ENCODE data around the gene ADCY5. TPM values are rescaled to one million over a fixed set of nuclear protein-coding genes. Genes with fewer than 3 reads are reported as not detected.
A peak's percentile ranks its signal among the peaks of the same experiment; 100 is the strongest.
"Not testable (repeated sequence)": the region's sequence is repeated elsewhere in the genome, so short reads cannot be mapped to it uniquely, and the experiment has no call there.

Gene ADCY5
- total RNA-seq, 1 donor from 2014 or later: 0.13 TPM

DNA sequence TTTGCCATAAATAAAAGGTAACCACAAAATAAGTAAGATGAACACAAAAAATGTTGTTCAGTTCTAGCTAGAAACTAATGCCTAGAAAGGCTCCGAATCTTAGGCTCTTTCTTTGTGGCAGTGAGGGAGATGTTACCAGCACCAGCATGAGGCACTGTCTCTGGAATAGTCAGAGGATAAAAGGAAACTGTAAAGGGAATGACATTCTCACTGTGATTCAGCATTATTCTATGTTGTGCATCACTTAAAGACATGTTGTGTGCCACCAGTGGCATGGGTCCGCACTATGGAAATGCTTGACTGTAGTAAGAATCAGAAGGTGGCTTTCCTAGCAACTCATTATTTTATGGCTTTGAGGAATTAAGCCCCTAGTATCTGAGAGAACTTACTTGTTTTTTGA is 176.3 kb downstream of the ADCY5 start:
- peak; percentile 28 for DNase-seq (ENCODE audit: low read depth)

DNA sequence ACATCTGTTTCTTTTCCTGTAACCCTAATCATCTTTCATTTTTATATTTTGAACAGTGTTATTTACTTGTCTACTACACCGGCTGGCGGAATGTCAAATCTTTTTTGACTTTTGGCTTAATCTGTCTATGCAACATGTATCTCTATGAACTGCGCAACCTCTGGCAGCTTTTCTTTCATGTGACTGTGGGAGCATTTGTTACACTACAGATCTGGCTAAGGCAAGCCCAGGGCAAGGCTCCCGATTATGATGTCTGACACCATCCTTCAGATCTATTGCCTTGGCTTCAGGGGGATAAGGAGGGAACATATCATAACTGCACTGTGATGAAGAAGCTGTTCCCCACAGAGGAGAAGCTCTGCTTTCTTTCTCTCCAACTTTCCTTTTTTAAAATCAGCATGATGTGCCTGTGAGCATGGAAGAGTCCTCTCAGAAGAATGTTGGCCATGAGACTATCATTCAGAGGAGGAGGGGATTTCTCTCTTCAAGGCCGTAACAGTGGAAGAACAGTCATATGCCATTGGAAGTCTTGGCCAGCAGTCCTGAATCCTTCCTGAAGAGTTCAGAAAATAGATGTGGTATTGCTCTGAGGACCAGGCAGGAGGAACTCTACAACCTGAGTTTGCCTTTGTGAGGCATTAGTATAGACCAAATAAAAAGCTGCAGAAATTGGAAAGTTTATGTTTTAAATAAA is 177.3 kb downstream of the ADCY5 start:
- no peak for DNase-seq (ENCODE audit: low read depth)

DNA sequence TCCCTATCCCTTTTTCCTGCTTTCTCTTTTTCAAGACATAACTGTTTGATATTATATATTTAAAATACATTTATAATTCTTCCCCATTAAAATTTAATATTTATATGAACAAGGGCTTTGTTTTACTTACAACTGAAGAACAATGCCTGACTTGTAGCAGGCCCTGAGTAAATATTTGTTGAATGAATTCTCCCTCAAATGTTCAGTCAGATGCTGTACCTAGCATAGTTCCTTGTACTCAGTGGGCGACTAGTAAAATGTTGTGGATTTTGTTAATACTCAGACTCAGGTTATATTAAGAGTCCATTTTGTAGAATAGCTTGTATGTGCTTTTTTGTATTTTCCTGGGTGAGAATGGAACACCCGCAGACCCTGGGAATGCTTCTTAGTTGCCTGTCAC is 178.1 kb downstream of the ADCY5 start:
- no peak for DNase-seq (ENCODE audit: low read depth)

DNA sequence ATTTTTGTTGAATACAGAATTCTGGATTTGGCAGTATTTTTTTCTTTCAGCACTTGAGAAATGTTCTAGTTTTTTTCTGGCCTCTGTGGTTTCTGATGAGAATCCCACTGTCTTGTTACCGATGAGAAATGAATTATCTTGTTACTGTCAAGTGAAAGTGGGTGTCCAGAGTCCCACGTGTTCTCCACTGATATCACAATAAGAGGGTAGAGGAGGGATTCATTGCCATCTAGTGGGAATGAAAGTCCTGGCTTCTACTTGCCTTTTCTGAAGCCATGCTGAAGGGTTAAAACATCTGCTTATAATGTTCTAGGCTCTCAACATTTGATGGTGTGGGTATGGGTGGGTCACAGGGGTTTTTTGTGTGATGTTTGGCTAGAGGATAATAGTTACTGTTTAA is 181.1 kb downstream of the ADCY5 start:
- DNase-seq (ENCODE audit: low read depth): peak; percentile 10

DNA sequence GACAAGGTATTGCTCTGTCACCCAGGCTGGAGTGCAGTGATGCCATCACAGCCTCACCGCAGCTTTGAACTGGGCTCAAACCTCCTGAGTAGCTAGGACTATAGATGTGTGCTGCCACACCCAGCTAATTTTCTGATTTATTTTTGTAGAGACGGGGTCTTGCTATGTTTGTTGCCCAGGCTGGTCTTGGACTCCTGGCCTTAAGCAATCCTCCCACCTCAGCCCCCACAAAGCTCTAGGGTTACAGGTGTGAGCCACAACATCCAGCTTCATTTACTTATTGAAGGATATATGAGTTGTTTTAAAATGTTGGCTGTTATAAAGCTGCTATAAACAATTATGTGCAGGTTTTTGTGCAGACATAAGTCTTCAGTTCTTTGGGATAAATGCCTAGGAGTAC is 184.9 kb downstream of the ADCY5 start:
- no peak for DNase-seq (ENCODE audit: low read depth)

DNA sequence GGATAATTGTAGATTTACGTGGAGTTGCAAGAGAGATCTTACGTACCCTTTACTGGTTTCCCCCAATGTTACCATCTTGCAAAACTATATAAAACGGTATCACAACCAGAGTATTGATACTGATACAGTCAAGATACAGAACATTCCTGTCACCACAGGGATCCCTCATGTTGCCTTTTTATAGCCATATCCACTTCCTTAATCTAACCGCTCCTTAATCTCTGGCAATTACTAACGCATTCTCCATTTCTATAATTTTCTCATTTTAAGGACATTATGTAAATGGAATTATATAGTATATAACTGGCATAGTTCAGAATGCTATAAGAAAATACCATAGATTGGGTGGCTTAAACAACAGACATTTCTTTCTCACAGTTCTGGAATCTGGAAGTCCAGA is 186.0 kb downstream of the ADCY5 start:
- DNase-seq (ENCODE audit: low read depth): no peak

DNA sequence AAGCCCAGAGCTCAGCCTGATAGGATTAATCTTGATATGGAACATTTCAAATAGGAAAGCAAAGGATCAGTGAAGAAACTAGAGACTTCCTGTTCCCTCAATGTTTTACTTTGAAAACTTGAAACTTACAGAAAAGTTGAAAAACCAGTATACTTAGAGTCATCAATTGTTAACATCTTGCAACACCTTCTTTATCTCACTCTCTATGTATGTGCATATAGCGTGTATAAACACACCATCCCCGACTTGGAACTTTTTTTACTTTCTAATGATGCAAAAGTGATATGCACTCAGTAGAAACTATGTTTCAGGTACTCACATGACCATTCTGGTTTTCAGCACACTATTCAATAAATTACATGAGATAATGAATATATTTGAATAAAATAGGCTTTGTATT is 186.7 kb downstream of the ADCY5 start:
- no peak for DNase-seq (ENCODE audit: low read depth)

DNA sequence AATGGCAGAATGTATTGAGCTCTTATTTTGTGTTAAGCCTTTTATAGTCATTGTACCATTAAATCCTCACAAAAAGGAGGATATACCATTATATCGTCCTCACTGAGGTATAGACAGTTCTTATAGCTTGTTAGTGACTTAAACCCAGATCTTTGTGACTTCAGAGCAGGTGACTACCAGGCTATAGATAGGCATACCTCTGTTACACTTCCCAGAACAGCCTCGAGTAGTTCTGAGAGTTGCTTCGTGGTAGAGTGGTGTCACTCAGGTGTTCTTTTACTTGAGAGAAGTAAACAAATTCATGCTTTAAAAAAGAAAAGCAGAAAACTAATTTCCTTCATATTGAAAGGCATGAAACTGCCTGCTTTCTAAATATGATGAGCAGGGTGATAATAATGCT is 187.2 kb downstream of the ADCY5 start:
- no peak for DNase-seq (ENCODE audit: low read depth)

DNA sequence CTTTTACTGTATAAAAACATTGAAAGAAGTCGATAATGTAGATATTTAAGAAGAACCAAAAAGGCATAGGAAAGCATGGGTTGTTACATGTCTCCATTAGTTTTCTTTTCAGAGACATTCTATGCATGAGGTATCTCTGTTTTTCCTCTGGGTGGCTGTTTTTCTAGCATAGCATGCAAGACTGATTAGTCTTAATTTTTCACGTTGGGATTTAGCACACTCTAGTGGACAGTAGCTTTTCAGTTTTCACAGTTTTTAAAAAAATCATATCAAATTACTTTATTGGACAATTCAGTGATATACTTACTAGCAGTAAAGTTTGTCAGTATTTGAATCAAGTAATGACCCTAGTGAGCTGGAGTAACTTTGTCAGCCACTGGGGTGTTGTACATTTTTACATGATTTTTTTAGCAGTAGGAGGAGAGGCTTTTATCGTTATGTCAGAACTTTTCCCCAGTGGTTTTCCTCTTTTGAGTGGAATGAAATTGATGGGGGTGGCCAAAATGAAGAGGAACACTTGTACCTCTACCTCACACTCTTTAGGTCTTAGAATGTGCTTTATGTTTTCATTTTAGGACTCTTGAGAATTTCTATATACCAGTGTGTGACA is 190.0 kb downstream of the ADCY5 start:
- DNase-seq (ENCODE audit: low read depth): peak; percentile 60

DNA sequence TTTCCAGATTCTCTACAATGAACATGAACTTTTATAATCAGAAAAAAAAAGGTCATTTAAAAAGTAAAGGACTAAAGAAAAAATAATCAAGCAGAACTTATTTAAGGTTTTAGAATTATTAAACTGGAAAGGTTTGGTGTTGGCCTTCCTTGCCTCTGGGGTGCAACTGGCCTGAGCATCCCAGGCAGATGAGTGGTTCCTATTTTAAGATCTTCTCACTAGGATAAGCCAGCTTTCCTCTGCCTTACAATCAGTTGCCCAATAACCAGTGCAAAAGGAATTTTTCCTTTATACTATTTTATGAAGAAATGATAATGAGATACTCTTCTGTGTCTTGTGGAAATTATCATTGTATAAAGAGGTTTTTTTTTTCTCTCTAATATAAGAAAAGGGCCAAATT is 190.5 kb downstream of the ADCY5 start:
- peak; percentile 18 for DNase-seq (ENCODE audit: low read depth)

DNA sequence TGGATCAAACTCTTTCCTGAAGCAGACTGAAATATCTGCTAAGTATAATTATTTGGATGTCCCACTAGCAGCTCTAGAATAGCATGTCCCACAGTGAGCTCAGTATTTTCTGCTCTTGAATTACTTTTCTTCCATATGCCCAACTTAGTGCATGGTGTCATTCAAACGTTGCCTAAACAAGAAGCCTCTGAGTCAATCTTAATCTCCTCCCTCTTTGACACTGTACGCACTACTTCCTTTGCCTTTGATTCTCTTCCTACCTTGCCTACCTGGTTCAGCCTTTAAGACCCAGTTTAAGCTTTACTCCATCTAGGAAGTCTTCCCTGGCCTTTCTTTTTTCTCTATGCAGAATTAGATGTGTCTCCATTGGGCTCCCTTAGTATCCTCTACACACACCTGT is 192.6 kb downstream of the ADCY5 start:
- DNase-seq (ENCODE audit: low read depth): no peak

DNA sequence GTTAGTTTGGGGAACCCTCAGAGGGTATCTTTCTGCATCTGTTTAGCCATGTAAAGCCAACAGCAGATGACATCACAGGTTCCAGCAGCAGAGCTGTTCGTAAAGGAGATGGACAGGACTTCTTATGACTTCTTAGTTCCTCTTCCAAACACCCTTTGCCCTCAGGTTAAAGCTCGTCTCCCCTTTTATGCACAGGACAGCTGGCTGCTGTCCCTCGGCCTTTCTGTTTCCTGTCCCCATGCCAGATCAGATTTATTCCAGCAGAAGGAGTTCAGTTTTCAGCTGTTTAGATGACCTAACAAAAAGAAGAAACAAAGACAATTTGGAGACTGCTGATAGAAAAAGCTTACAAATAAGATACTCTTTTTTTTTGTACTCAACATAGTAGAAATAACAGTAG is 202.0 kb downstream of the ADCY5 start:
- peak; percentile 41 for DNase-seq (ENCODE audit: low read depth)

DNA sequence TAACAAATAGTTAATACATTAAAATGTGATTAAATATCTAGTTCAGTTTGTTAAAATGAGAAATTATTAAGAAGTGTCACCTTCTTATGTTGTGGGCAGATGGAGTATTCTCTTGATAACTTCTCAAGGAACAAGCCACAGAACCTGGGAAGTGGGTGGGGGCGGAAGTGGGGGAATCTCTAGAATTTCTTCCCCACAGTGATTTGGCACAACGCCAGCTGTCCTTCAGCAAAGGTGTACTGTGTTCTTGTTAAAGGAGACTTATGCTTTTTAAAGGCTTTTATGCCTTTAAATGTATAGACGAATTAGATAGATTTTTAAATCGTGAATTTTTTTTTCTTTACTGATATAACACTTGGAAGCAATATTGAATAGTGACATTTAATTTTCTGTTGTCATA is 204.8 kb downstream of the ADCY5 start:
- no peak for DNase-seq (ENCODE audit: low read depth)

DNA sequence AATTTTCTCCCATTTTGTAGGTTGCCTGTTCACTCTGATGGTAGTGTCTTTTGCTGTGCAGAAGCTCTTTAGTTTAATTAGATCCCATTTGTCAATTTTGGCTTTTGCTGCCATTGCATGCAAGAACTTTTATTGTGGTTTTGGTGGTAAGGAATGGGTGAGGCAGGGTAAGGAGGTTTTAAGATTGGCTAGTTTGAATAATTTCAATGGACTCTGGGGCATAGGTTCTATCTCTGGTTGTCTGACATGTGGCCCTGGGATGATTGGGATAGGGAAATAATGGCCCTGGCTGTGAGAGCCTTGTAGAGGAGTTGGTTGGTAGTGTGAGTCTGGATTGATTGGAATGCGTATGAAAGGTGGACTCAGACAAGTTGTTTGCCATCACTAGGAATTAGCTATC is 209.1 kb downstream of the ADCY5 start:
- DNase-seq (ENCODE audit: low read depth): peak; percentile 40

DNA sequence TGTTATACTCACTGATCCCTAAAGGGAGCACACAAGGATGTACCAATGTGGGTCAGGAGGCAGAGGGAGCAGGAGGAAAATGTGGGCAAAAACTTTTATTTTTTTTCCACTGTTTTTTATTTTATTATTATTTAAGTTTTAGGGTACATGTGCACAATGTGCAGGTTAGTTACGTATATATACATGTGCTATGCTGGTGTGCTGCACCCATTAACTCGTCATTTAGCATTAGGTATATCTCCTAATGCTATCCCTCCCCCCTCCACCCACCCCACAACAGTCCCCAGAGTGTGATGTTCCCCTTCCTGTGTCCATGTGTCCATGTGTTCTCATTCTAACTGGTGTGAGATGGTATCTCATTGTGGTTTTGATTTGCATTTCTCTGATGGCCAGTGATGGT is 209.7 kb downstream of the ADCY5 start:
- not testable (repeated sequence) for DNase-seq (ENCODE audit: low read depth)

DNA sequence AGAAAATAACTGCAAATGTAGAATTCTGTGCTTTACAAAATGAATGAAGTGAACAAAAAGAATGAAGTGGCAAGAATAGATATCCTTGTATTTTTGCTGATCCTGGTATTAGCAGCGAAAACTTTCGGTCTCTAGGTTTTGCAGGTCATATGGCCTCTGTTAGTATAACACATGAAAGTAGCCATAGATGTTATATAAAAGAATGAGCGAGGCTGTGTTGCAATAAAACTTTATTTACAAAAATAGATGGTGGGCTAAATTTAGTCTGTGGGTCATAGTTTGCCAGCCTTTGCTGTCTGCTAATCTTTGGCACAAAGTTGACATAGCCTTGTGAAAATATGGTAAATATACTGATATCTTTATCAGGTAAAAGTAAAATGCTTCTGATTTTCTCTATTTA is 212.0 kb downstream of the ADCY5 start:
- no peak for DNase-seq (ENCODE audit: low read depth)

Other genes with a start within 250 kb of the ADCY5 start
- 25.1 and 25.4 TPM in 2 replicates for gene SEC22A, start 247.1 kb downstream of the ADCY5 start, total RNA-seq
- 14.4 and 17.3 TPM in 2 replicates for gene HACD2, start 136.0 kb upstream of the ADCY5 start, total RNA-seq